Trophoblast cell (in vitro differentiated cells and primary cell): Measurements from ENCODE around the gene TEX2.

Source experiments
- DNase-seq, 2 donors: peaks; one replicate each; pipeline ENCODE4 v3.0.0-alpha.2; 2016
- H2AFZ ChIP-seq: 2 replicates; pipeline ENCODE4 v1.6.1; 2013; ENCODE audit warnings: low read length, moderate library complexity, mild to moderate bottlenecking; ENCODE audit not compliant: insufficient read depth, poor library complexity
- H2AK5ac ChIP-seq: 2 replicates; pipeline ENCODE4 v1.6.1; 2013; ENCODE audit warnings: mild to moderate bottlenecking, low read length
- H2BK120ac ChIP-seq: 2 replicates; pipeline ENCODE4 v1.6.1; 2013; ENCODE audit warnings: low read length, mild to moderate bottlenecking, moderate library complexity; ENCODE audit not compliant: insufficient read depth, poor library complexity
- H2BK12ac ChIP-seq: 2 replicates; pipeline ENCODE4 v1.6.1; 2013; ENCODE audit warnings: mild to moderate bottlenecking, low read length, moderate library complexity
- H2BK5ac ChIP-seq: 2 replicates; pipeline ENCODE4 v1.6.1; 2013; ENCODE audit warnings: low read length, low read depth, moderate library complexity, mild to moderate bottlenecking; ENCODE audit not compliant: poor library complexity
- H3K14ac ChIP-seq: 2 replicates; pipeline ENCODE4 v1.6.1; 2013; ENCODE audit warnings: mild to moderate bottlenecking, low read length
- H3K18ac ChIP-seq: 2 replicates; pipeline ENCODE4 v1.6.1; 2013; ENCODE audit warnings: mild to moderate bottlenecking, low read length
- H3K23ac ChIP-seq: 2 replicates; pipeline ENCODE4 v1.6.1; 2013; ENCODE audit warnings: low read length
- H3K27ac ChIP-seq: 2 replicates; pipeline ENCODE4 v1.5.1; 2013; ENCODE audit warnings: low read depth, mild to moderate bottlenecking, inconsistent platforms, low read length, moderate library complexity
- H3K27me3 ChIP-seq: 2 replicates; pipeline ENCODE4 v1.6.1; 2013; ENCODE audit warnings: inconsistent platforms, mild to moderate bottlenecking, low read length, moderate library complexity; ENCODE audit not compliant: insufficient read depth
- H3K36me3 ChIP-seq, 2 experiments: 1 replicate in 1 of 2; 2 replicates in 1 of 2; pipeline ENCODE4 v1.6.1; 2013; ENCODE audit warnings: low read length in 2 of 2, mild to moderate bottlenecking in 2 of 2, moderate library complexity in 1 of 2; ENCODE audit not compliant: insufficient read depth in 2 of 2, control insufficient read depth in 1 of 2
- H3K4ac ChIP-seq: 2 replicates; pipeline ENCODE4 v1.6.1; 2013; ENCODE audit warnings: low read depth, mild to moderate bottlenecking, low read length, moderate library complexity
- H3K4me1 ChIP-seq, 2 experiments: 1 replicate in 1 of 2; 2 replicates in 1 of 2; pipeline ENCODE4 v1.6.1; 2013; ENCODE audit warnings: low read length in 2 of 2, mild to moderate bottlenecking in 2 of 2, moderate library complexity in 1 of 2; ENCODE audit not compliant: insufficient read depth in 2 of 2, control insufficient read depth in 1 of 2
- H3K4me2 ChIP-seq: 2 replicates; pipeline ENCODE4 v1.6.1; 2013; ENCODE audit warnings: inconsistent platforms, mild to moderate bottlenecking, low read length, moderate library complexity
- H3K4me3 ChIP-seq: 2 replicates; pipeline ENCODE4 v1.5.1; 2013; ENCODE audit warnings: mild to moderate bottlenecking, low read depth, low read length, inconsistent platforms
- H3K79me1 ChIP-seq: one replicate; pipeline ENCODE4 v1.6.1; 2013; ENCODE audit warnings: low read length
- H3K79me2 ChIP-seq: 2 replicates; pipeline ENCODE4 v1.6.1; 2013; ENCODE audit warnings: low read length, mild to moderate bottlenecking; ENCODE audit not compliant: control insufficient read depth, insufficient read depth, poor library complexity
- H3K9ac ChIP-seq: 2 replicates; pipeline ENCODE4 v1.6.1; 2013; ENCODE audit warnings: mild to moderate bottlenecking, low read length
- H3K9me3 ChIP-seq: 2 replicates; pipeline ENCODE4 v1.6.1; 2013; ENCODE audit warnings: low read depth, mild to moderate bottlenecking, control low read depth, inconsistent platforms, low read length; ENCODE audit not compliant: insufficient read depth
- H4K12ac ChIP-seq: 2 replicates; pipeline ENCODE4 v1.6.1; 2013; ENCODE audit warnings: low read depth, mild to moderate bottlenecking, low read length, moderate library complexity
- H4K8ac ChIP-seq: 2 replicates; pipeline ENCODE4 v1.6.1; 2013; ENCODE audit warnings: low read depth, mild to moderate bottlenecking, low read length, moderate library complexity
- H4K91ac ChIP-seq: one replicate; pipeline ENCODE4 v1.6.1; 2013; ENCODE audit warnings: low read depth, mild to moderate bottlenecking, low read length, moderate library complexity
- WGBS: extraction: QIAGEN DNeasy Blood & Tissue Kit; methylation state at CpG from one replicate; pipeline ENCODE4 v1.1.7; 2013; ENCODE audit warnings: missing lambda C conversion rate; ENCODE audit not compliant: insufficient read length, insufficient coverage; ENCODE audit errors: extremely low coverage; 5-methylcytosine and 5-hydroxymethylcytosine counted together

The TEX2 gene

DNA sequence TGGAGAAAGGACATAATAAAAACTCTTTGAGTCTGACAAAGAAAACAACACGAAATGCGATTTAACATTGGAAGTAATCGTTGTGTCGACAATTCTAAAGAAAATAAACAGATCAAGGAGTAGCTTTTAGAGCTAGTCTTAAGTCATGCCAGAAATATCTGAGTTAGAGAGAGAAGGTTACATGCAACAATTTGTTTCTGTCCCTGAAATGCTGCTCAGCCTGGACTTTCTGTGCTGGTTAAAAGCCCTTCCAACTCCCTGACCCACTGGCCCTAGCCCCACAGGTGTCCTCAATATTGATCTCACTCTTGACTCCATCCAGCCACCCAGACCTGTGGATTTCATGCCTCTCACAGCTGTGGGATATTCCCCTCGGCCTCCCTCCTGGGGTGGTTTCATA is 33.2 kb upstream of the TEX2 start:
- H3K4me2 ChIP-seq, result no peak overlapping the region
- peak overlapping the region; percentile 77 for H2AK5ac ChIP-seq
- no peak overlapping the region for H3K18ac ChIP-seq
- H4K12ac ChIP-seq, result no peak overlapping the region
- no peaks in the 10 kb centered on the region for H3K27me3 ChIP-seq
- H2BK12ac ChIP-seq, result peak overlapping the region; percentile 88
- H3K23ac ChIP-seq, result no peak overlapping the region
- no peak for DNase-seq
- H3K4me1 ChIP-seq, result peaks cover 7 to 9% of the 10 kb centered on the region in 2 experiments
- H3K4me3 ChIP-seq, result no peak overlapping the region
- no peak overlapping the region for H2AFZ ChIP-seq
- H4K91ac ChIP-seq, result no peak overlapping the region
- no peaks in the 10 kb centered on the region for H3K36me3 ChIP-seq
- WGBS, result no CpG with 5 or more reads among the region's 5 CpGs
- no peak overlapping the region for H3K9ac ChIP-seq
- H3K4ac ChIP-seq, result no peak overlapping the region
- peak overlapping the region; percentile 7 for H2BK120ac ChIP-seq
- H4K8ac ChIP-seq, result no peak overlapping the region
- no peak overlapping the region for H2BK5ac ChIP-seq
- no peak overlapping the region for H3K27ac ChIP-seq
- H3K79me1 ChIP-seq, result peaks cover 3% of the 10 kb centered on the region
- no peaks in the 10 kb centered on the region for H3K9me3 ChIP-seq
- H3K14ac ChIP-seq, result peak overlapping the region; percentile 8
- no peaks in the 10 kb centered on the region for H3K79me2 ChIP-seq

DNA sequence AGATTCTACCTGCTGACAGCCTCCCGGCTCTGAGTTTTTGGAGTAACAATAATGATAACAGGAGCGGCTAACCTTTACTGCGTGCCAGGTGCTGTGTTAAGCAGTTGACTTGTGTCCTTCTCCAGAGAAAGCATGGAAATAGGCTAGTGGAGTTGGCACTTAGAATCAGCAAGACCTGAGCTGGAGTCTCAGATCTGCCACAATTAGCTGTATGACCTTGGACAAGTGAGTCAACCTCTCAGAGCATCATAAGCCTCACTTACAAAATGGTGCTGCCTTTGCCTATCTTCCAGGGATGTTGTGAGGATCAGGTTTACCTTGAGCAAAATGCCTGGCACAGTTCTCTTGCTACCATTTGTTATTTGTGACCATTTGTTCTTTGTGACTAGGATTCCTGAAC is 32.1 kb upstream of the TEX2 start:
- H4K8ac ChIP-seq, result no peak overlapping the region
- no CpG with 5 or more reads among the region's 3 CpGs for WGBS
- no peak overlapping the region for H2BK120ac ChIP-seq

DNA sequence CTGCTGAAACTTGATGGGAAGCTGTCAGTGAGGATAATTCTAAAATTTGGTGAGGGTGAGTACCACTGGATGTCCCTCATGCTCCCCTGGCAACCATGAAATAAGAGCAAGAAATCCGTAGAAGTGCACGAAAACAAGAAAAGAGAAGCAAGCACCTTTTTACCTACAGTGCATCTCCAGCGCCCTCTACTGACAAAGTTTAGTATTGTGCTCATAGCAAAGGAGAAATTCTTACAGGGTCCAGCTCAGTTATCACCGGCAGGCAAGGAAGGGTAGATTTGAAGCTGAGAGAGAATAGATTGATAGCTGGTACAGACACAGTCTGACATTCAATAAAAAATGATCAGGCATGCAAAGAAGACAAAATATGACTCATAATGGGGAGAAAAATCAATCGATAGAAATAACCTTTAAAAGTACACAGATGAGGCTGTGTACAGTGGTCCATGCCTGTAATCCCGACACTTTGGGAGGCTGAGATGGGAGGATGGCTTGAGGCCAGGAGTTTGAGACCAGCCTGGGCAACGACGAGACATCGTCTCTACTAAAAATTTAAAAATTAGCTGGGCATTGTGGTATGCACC is 28.3 kb upstream of the TEX2 start:
- no peak overlapping the region for H3K18ac ChIP-seq
- H2BK5ac ChIP-seq, result no peak overlapping the region
- H4K91ac ChIP-seq, result no peak overlapping the region
- peaks cover 2% of the 10 kb centered on the region for H3K79me1 ChIP-seq
- no peak overlapping the region for H3K14ac ChIP-seq
- H3K23ac ChIP-seq, result no peak overlapping the region
- no peak overlapping the region for H2AFZ ChIP-seq
- no peaks in the 10 kb centered on the region for H3K27me3 ChIP-seq
- H4K8ac ChIP-seq, result no peak overlapping the region
- no peak overlapping the region for H2BK12ac ChIP-seq
- H3K4me2 ChIP-seq, result no peak overlapping the region
- no peak overlapping the region for H3K4ac ChIP-seq
- WGBS, result no CpG with 5 or more reads among the region's 9 CpGs
- H3K36me3 ChIP-seq, result no peaks in the 10 kb centered on the region
- H3K27ac ChIP-seq, result no peak overlapping the region
- peaks cover 1 to 2% of the 10 kb centered on the region in 2 experiments for H3K4me1 ChIP-seq
- H2BK120ac ChIP-seq, result no peak overlapping the region
- no peak overlapping the region for H4K12ac ChIP-seq
- H3K9ac ChIP-seq, result no peak overlapping the region
- H3K4me3 ChIP-seq, result no peak overlapping the region
- no peak overlapping the region for H2AK5ac ChIP-seq
- H3K79me2 ChIP-seq, result no peaks in the 10 kb centered on the region
- H3K9me3 ChIP-seq, result peaks cover 3% of the 10 kb centered on the region
- peak; percentile 43 to 82 for DNase-seq

More for the DNA sequence above, 32.1 kb upstream of the TEX2 start:
- Histone ChIP-seq H2BK12ac (no peak overlapping the region), H2AK5ac (no peak overlapping the region), H3K14ac (no peak overlapping the region), H3K79me1 (peaks cover 3% of the 10 kb centered on the region), H2BK5ac (no peak overlapping the region), H4K12ac (no peak overlapping the region), H3K4me2 (no peak overlapping the region), H3K36me3 (no peaks in the 10 kb centered on the region), H3K9ac (no peak overlapping the region), H3K4me1 (peaks cover 4% of the 10 kb centered on the region in 2 experiments), H3K9me3 (peaks cover 3% of the 10 kb centered on the region), H3K23ac (no peak overlapping the region), H3K4me3 (no peak overlapping the region), H3K79me2 (no peaks in the 10 kb centered on the region), H3K27me3 (no peaks in the 10 kb centered on the region), H3K27ac (no peak overlapping the region), H4K91ac (no peak overlapping the region), H3K18ac (no peak overlapping the region), H3K4ac (no peak overlapping the region), H2AFZ (no peak overlapping the region)
- no peak for DNase-seq

DNA sequence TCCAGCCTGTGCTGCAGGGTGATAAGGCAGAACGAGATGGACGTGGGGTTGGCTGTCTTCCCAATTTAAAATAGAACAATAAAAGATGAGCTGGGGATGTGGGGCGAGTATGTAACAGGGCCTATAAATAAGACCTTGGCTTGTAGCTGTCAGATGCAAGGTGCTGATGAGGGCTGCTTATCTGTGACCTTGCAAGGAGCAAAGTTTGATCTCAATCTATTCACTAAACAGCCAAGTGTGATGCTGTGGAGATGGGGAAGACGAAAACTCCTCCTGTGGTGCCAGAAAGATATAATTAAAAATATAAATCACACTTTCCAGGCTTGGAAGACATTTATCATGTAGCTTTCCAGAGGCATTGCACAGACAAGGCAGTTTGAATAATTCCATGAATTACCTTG is 26.7 kb upstream of the TEX2 start:
- H2BK12ac ChIP-seq, result no peak overlapping the region
- H3K79me1 ChIP-seq, result peaks cover 1% of the 10 kb centered on the region
- no peak for DNase-seq
- no peak overlapping the region for H3K18ac ChIP-seq
- H4K8ac ChIP-seq, result no peak overlapping the region
- no peaks in the 10 kb centered on the region for H3K4me1 ChIP-seq
- no peak overlapping the region for H2BK120ac ChIP-seq
- no peak overlapping the region for H3K9ac ChIP-seq
- no peaks in the 10 kb centered on the region for H3K27me3 ChIP-seq
- H3K23ac ChIP-seq, result no peak overlapping the region
- no peaks in the 10 kb centered on the region for H3K36me3 ChIP-seq
- H2AK5ac ChIP-seq, result no peak overlapping the region
- no peak overlapping the region for H3K27ac ChIP-seq
- no peak overlapping the region for H2AFZ ChIP-seq
- H3K14ac ChIP-seq, result no peak overlapping the region
- WGBS, result no CpG with 5 or more reads among the region's 4 CpGs
- no peaks in the 10 kb centered on the region for H3K79me2 ChIP-seq
- no peak overlapping the region for H2BK5ac ChIP-seq
- no peak overlapping the region for H3K4me2 ChIP-seq
- H3K4ac ChIP-seq, result no peak overlapping the region
- H4K12ac ChIP-seq, result no peak overlapping the region
- peaks cover 3% of the 10 kb centered on the region for H3K9me3 ChIP-seq
- no peak overlapping the region for H4K91ac ChIP-seq
- no peak overlapping the region for H3K4me3 ChIP-seq
